Measurements from ENCODE around the gene IFRD1. TPM values are rescaled to one million over a fixed set of nuclear protein-coding genes. Genes with fewer than 3 reads are reported as not detected.

IFRD1 gene
- total RNA-seq, 2 experiments from 2014 or later = 198 to 205 TPM

- Mint-ChIP-seq H3K4me1 (ENCODE audit: low read depth) (peaks cover 11% of the 10 kb centered on the region), H3K27me3 (no peaks in the 10 kb centered on the region), H3K36me3 (ENCODE audit: low read depth) (peaks cover 18% of the 10 kb centered on the region), H3K9me3 (no peaks in the 10 kb centered on the region), H3K27ac (no peak overlapping the region), H3K4me3 (no peak overlapping the region)
- ChIA-PET POLR2A (no interaction called here), CTCF (interaction anchor here (0.6 kb wide), 1 partner anchor 94 kb away, joined by 3 read pairs; no protein-coding TSS in a partner anchor)
- no peaks in the 10 kb centered on the region for H3K4me1 ChIP-seq (ENCODE audit: insufficient read depth, low read length)
- H3K27me3 ChIP-seq (ENCODE audit: control insufficient read depth in 1 of 2, insufficient read depth in 2 of 2, low read length in 2 of 2) = no peaks in the 10 kb centered on the region
- H3K36me3 ChIP-seq (ENCODE audit: insufficient read depth, low read length) = peaks cover 2% of the 10 kb centered on the region
- no peak overlapping the region for H3K27ac ChIP-seq (ENCODE audit: low read depth in 1 of 2, low read length in 2 of 2)
- no peak overlapping the region for H3K4me3 ChIP-seq (ENCODE audit: low read length)
- TF ChIP-seq CTCF (IDR thresholded peaks at IDR 0.05) = no peak
- intact Hi-C loops (cut with DNase I, micrococcal nuclease) = no loop called here
- ATAC-seq (ENCODE audit: poor library complexity) (no peak), DNase-seq (no peak)
- H3K9me3 ChIP-seq (ENCODE audit: control insufficient read depth in 1 of 2, insufficient read depth in 1 of 2, low read length in 2 of 2) = no peaks in the 10 kb centered on the region
Measured at GRCh38 chr7:112481833-112482670, 31.8 kb downstream of the IFRD1 start.

GRCh38 chr7:112484671-112485167, 34.5 kb downstream of the IFRD1 start:
- H3K36me3 ChIP-seq (ENCODE audit: insufficient read depth, low read length) = no peaks in the 10 kb centered on the region
- Mint-ChIP-seq H3K27ac (no peak overlapping the region), H3K4me3 (no peak overlapping the region), H3K9me3 (no peaks in the 10 kb centered on the region), H3K27me3 (no peaks in the 10 kb centered on the region), H3K4me1 (ENCODE audit: low read depth) (peaks cover 11% of the 10 kb centered on the region), H3K36me3 (ENCODE audit: low read depth) (no peaks in the 10 kb centered on the region)
- H3K4me3 ChIP-seq (ENCODE audit: low read length) = no peak overlapping the region
- POLR2A ChIA-PET = interaction anchor here (0.9 to 1.6 kb wide), 2 partner anchors 24 to 34 kb away, joined by 3 to 5 read pairs; partner anchors contain the start of gene IFRD1
- CTCF ChIA-PET = no interaction called here
- H3K27me3 ChIP-seq (ENCODE audit: control insufficient read depth in 1 of 2, insufficient read depth in 2 of 2, low read length in 2 of 2) = no peaks in the 10 kb centered on the region
- intact Hi-C loops (cut with DNase I, micrococcal nuclease) = no loop called here
- no peaks in the 10 kb centered on the region for H3K4me1 ChIP-seq (ENCODE audit: insufficient read depth, low read length)
- no peak for DNase-seq
- no peaks in the 10 kb centered on the region for H3K9me3 ChIP-seq (ENCODE audit: control insufficient read depth in 1 of 2, insufficient read depth in 1 of 2, low read length in 2 of 2)
- no peak for TF ChIP-seq CTCF (IDR thresholded peaks at IDR 0.05)
- H3K27ac ChIP-seq (ENCODE audit: low read depth in 1 of 2, low read length in 2 of 2) = no peak overlapping the region
- no peak for ATAC-seq (ENCODE audit: poor library complexity)

GRCh38 chr7:112485766-112486165, 35.5 kb downstream of the IFRD1 start:
- Mint-ChIP-seq H3K27me3 (no peaks in the 10 kb centered on the region), H3K27ac (no peak overlapping the region), H3K4me3 (no peak overlapping the region), H3K36me3 (ENCODE audit: low read depth) (no peaks in the 10 kb centered on the region), H3K4me1 (ENCODE audit: low read depth) (peaks cover 11% of the 10 kb centered on the region), H3K9me3 (no peaks in the 10 kb centered on the region)
- Histone ChIP-seq H3K9me3 (ENCODE audit: control insufficient read depth in 1 of 2, insufficient read depth in 1 of 2, low read length in 2 of 2) (no peaks in the 10 kb centered on the region), H3K4me1 (ENCODE audit: insufficient read depth, low read length) (no peaks in the 10 kb centered on the region), H3K27me3 (ENCODE audit: control insufficient read depth in 1 of 2, insufficient read depth in 2 of 2, low read length in 2 of 2) (no peaks in the 10 kb centered on the region), H3K36me3 (ENCODE audit: insufficient read depth, low read length) (no peaks in the 10 kb centered on the region), H3K4me3 (ENCODE audit: low read length) (no peak overlapping the region), H3K27ac (ENCODE audit: low read depth in 1 of 2, low read length in 2 of 2) (no peak overlapping the region)
- ChIA-PET CTCF (no interaction called here), POLR2A (no interaction called here)
- no peak for TF ChIP-seq CTCF (IDR thresholded peaks at IDR 0.05)
- ATAC-seq (ENCODE audit: poor library complexity) (no peak), DNase-seq (no peak)
- intact Hi-C loops (cut with DNase I, micrococcal nuclease) = no loop called here
